GM18868 (cell line): ENCODE data around the gene MBD3L4.
"Not testable (repeated sequence)": the region's sequence is repeated elsewhere in the genome, so short reads cannot be mapped to it uniquely, and the experiment has no call there.

Source experiments
- ATAC-seq: cut with Tn5 transposase; IDR thresholded peaks from one replicate; pipeline ENCODE4 v1.9.1; 2021; ENCODE audit warnings: mild to moderate bottlenecking, moderate library complexity; ENCODE audit not compliant: unreplicated experiment

MBD3L4 gene

DNA sequence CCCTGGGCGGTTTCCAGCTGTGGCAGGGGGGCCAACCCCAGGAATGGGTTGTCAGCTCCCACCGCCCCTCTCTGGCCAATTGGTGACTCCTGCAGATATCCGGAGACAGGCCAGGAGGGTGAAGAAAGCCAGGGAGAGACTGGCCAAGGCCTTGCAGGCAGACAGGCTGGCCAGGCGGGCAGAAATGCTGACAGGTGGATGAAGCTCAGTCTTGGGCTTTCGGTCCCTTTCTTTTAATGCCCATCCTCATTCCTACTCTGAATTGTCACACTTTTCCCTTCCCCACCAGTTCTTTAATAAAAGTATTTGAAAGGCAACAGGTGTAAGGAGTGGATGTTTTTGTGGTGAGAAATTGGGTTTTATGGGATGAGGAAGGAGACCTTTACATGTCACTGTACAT lies 11.4 kb upstream of the MBD3L4 start:
- not testable (repeated sequence) for ATAC-seq

- ATAC-seq, result not testable (repeated sequence)
Measured at GRCh38 chr19:7049021-7049420, 9.0 kb upstream of the MBD3L4 start, which contains the start of gene MBD3L2. TSS of gene MBD3L2 (plus strand) at chr19:7049321. CDS start at chr19:7049374, 53 bp downstream.

GRCh38 chr19:7041563-7041962 lies 1.6 kb upstream of the MBD3L4 start:
- ATAC-seq, result not testable (repeated sequence)

DNA sequence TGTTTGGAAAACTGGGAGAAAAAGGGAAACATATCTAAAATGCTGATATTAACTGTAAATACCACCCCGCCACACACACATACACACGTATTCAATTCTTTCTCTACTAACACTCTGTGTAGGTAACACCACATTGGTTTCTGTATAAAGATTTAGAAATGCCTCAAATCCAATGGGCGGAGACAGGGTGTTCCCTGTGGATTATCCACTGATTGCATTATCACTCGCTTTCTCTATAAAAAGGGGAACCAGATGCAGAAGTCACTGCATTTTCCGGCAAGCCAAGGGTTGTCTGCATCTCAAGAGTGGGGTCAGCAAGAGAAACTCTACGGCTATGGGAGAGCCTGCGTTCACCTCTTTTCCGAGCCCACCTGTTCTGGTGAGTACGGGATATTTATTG lies 9.7 kb downstream of the MBD3L4 start, which contains the start of gene MBD3L5:
TSS of gene MBD3L5 (plus strand) at position 301 of the 400 bp plus-strand sequence. CDS start at position 335, 34 bp downstream.
- ATAC-seq, result not testable (repeated sequence)

DNA sequence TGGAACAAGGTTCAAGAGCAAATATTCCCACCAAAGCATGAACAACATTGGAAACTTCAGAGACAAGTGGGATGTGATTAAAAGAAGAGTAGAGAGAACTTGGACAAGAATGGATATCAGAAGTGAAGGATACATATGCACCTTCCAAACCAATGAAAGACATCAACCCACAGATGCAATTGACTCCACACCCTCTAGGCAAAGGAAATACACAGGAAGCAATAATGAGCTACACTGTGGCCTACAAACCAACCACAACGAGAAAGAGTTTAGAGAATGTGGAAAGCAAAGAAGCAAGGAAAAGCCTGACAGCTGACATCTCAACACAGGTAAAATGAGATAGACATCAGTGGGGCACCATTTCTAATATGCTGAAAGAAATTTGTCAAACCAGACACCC lies 11.2 kb downstream of the MBD3L4 start:
- ATAC-seq, result not testable (repeated sequence)

GRCh38 chr19:7021331-7021730 lies 18.6 kb downstream of the MBD3L4 start, which contains the start of gene MBD3L2B:
TSS of gene MBD3L2B (minus strand) at chr19:7021431. CDS start at chr19:7021397, 34 bp downstream.
- not testable (repeated sequence) for ATAC-seq

DNA sequence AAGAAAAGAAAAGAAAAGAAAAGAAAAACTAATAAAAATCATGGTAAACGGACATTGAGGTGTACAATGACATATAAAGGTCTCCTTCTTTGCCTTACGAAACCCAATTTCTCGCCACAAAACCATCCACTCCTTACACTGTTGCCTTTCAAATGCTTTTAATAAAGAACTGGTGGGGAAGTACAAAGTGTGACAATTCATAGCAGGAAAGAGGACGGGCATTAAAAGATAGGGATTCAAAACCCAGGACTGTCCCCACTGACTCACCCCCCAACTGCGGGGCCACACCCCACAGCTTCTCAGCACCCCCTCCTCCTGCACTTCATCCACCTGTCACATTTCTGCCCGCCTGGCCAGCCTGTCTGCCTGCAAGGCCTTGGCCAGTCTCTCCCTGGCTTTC lies 21.2 kb downstream of the MBD3L4 start:
- ATAC-seq, result no peak

- no peak for ATAC-seq
Measured at GRCh38 chr19:7013678-7014077, 26.3 kb downstream of the MBD3L4 start.

DNA sequence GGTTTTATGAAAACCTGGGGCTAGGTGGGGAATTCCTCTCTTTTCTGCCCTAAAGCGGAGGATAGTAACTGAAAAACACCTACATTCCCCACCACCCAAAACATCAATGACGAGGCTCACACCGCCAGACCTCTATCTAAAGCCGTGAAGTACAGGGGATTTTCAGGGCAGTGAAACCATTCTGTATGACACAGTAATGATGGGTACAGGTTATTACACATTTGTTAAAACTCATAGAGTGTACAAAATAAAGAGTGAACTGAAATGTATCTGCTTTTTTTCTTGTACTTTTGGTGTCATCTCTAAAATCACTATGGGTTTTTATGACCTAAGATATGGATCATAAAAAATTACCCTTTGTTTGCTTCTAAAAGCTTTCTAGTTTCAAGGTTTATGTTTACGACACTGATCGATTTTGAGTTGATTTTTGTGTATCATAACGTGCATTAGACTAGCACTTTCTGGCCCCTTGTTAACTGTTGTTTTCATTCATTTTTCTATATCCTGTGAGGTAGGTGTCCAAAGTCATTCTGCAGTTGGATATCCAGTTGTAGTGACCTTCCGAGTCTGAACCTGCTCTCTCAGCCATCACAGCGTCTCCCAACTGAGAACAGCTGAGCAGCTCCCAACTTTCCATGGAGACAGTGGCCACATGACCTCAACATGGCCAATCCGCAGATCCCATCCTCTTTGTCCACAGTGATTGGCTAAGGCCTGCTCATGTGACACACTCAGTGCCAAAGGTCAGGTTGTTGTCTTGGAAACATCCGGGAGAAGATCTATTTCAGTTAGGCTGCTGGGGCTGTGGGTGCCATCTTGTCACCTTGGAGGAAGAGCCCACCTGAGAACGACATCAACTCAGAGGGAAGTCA lies 29.0 kb downstream of the MBD3L4 start:
- ATAC-seq, result no peak

DNA sequence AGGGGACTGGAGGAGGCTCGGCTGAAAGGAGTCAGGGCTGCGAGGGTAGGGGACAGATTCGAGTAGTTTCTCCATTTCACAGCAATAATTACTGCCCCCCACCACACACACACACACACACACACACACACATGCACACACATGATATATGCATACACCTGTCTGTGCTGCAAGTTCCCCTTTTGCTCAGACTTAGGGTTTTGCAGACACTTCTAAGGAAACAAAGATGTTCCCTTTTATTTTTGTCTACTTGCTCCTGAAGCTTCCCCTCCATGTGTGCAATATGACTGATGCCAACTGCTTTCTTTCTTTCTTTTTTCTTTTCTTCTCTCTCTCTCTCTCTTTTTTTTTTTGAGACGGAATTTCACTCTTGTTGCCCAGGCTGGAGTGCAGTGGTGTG lies 32.1 kb downstream of the MBD3L4 start:
- ATAC-seq, result no peak

- ATAC-seq, result no peak
Measured at GRCh38 chr19:7006135-7006704, 33.8 kb downstream of the MBD3L4 start.

GRCh38 chr19:7004313-7004931 lies 35.6 kb downstream of the MBD3L4 start:
- no peak for ATAC-seq

DNA sequence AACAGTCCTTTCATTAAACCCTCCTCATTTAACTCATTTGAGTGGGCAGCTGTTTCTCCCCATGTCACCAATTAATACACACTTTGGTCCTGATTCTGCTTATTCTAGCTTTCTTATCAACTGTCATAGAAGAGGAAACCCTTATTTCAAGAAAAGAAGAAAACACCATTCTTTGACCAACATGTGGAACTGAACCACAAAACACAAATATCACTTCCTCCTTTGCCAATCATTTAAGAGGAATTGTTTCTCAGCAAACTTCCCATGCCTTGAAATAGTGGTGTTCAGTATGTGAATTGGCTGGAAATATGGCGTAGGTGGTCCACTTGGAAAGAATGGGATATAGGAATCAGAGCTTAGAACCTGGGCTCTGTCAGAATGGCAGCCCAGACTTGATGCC lies 39.2 kb downstream of the MBD3L4 start:
- no peak for ATAC-seq

DNA sequence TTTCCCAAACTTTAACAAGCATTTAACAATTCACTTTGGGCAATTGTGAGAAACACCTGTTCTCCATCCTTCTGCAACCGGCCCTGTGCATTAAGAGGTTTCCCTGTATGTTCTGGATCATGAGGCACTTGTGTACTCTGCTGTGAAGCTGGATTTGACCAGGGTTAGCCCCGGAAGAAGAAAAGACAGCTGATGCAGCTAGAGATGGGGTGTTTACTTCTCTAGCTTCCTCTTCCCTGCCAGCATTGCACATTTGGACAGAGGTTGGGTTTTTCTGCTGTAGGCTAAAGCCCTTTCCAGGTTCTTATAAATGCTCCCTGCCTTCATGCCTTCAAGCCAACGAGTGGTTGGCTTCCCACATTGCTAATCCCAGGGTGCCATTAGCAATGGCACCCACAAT lies 39.6 kb downstream of the MBD3L4 start:
- ATAC-seq, result no peak

GRCh38 chr19:6999933-7000332 lies 40.0 kb downstream of the MBD3L4 start:
- ATAC-seq, result no peak

- ATAC-seq, result no peak
Measured at GRCh38 chr19:6997679-6998445, 42.1 kb downstream of the MBD3L4 start.

DNA sequence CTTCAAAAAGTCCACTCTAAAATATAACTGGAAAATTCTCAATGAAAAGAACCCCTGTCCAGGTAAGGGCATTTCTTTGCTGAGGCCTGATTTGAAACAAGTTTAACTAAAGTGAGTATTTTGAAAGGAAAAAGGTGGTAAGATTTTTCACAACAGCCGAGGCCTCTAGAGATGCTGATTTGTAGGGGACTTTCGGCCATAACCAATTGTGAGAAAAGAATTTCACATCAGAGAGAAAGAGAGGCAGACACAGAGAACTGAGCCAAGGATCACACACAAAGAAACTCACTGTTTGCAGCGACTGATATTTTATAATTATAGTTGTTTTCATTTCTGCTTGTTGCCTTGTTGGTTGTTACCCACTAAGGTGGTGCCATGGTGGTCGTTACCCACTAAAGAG lies 43.2 kb downstream of the MBD3L4 start:
- ATAC-seq, result no peak

DNA sequence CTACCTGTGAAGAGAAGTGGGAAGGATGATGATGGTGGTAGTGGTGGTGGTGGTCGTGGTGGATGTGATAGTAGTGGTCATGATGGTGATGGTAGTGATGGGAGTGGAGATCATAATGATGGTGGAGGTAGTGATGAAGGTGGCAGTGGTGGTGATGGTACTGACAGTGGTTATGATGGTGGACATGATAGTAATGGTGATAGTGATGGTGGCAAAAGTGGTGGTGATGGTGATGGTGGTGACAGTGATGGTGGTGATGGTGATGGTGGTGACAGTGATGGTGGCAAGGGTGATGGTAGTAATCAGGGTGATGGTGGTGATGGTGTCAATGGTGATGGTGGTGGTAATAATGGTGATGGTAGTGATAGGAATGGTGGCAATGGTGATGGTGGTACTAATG lies 44.9 kb downstream of the MBD3L4 start:
- ATAC-seq, result no peak

DNA sequence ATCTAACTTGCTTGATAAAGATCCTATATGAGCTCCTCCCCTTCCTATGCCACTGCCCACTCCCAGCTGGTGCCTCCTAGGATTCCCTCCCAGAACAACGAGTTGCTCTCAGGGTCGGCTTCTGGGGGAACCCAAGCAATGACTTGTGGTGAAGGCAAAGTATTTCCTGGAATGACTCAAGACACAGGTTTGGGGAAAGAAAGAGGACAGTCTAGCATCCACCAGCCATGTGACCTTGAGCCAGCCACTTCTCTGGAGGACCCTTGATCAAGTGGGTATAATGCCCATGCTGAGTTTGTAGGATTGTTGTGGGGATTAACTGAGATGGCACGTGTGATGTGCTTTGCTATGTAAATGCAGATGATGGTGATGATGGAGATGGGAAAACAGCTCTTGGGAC lies 51.7 kb downstream of the MBD3L4 start:
- no peak for ATAC-seq

GRCh38 chr19:6987850-6988249 lies 52.1 kb downstream of the MBD3L4 start:
- ATAC-seq, result no peak
